H7 (cell line): ENCODE measurements around the gene GPS1. TPM values are rescaled to one million over a fixed set of nuclear protein-coding genes. Genes with fewer than 3 reads are reported as not detected.

ENCODE experiments used
- DNase-seq: peaks from one replicate; pipeline ENCODE4 v3.0.0; 2012
- H3K27me3 ChIP-seq: 2 replicates; pipeline ENCODE4 v1.6.0; 2011; ENCODE audit warnings: mild to moderate bottlenecking, low read length; ENCODE audit not compliant: control insufficient read depth, insufficient read depth
- H3K36me3 ChIP-seq: replicated peaks from 2 replicates; pipeline ENCODE4 v1.5.1; 2011; ENCODE audit warnings: low read length; ENCODE audit not compliant: control insufficient read depth, insufficient read depth
- H3K4me3 ChIP-seq: 2 replicates; pipeline ENCODE4 v1.5.1; 2011; ENCODE audit warnings: low read depth, mild to moderate bottlenecking, control low read depth, low read length, moderate library complexity; ENCODE audit not compliant: insufficient read depth
- total RNA-seq: library from RNA; depleted of rRNA; stranded (reverse); fragments of >200 nt; shearing (Covaris generic); gene quantifications from 2 replicates; pipeline ENCODE4 v1.2.3, GENCODE V29; 2014; rRNA removed

GPS1 gene
- total RNA-seq, 1 experiment from 2014 or later: 248 TPM

GRCh38 chr17:82105417-82105881 lies 53.8 kb downstream of the GPS1 start:
- no peak overlapping the region for H3K4me3 ChIP-seq
- no peaks in the 10 kb centered on the region for H3K27me3 ChIP-seq
- no peak for DNase-seq
- H3K36me3 ChIP-seq: no peaks in the 10 kb centered on the region

DNA sequence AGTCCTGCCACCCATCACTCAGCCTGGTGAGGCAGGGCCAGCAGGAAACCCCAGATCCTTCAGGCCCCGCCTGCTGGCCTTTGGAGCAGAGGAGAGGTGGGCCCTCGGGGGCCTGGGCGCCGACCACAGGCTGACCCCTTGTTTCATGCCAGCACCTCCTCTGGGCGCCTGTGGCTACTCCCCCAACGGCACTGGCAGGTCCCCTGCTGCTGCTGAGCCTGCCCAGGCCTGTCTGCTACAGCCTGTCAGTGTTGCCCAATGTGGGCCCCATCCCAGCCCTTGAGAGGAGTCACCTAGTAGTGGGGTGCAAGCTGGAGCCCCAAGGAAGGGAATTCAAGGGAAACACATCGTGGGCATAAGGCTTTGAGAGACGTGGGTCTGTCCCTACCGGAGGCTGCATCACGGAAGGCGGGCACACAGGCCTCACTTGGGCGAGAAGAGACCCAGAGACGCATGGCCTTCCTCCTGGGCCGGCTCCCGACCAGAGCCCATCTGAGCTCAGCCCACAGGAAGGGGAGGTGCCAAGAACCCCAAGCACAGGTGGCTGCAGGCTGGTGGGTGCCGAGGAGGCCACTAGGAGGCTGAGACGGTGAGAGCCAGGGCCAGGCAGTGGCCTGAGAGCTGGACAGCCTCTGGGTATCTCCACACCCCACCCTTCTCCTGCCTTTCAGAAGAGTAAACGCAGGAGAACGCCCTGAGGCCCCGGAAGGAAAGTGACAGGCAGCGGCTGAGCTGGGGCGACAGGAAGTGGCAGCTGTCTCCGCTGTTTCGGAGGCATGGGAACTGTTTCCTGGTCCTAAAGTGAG lies 54.4 kb downstream of the GPS1 start:
- DNase-seq: peak; percentile 95
- Histone ChIP-seq H3K36me3 (no peaks in the 10 kb centered on the region), H3K27me3 (no peaks in the 10 kb centered on the region), H3K4me3 (no peak overlapping the region)

DNA sequence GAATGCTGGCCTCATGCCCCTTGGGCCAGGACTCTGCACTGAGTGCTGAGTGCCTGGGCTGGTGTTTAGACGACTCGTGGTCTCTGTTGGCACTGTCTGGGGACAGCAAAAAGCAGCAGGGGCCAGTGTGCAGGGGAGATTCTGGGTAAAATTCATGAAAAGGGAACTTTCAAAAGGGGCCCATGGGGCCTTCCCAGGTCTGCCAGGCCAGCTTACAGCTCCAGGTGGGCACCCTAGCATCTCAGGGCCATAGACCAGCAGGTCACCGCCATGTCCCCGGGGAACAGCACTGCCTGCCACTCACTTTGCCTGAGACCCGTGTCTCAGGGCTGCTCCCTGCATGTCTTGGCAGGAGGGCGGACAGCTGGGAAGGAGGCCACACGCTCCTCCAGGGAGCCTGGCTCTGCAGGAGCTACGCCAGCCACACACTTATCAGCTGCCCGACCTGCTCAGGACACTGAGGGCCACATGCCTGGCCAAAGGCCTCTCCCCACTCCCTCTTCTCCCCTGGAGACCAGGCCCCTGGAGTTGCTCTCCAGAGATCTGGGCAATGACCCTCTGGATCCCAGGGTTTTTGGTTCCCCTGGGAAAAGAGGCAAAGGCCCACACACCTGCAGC lies 55.1 kb downstream of the GPS1 start:
- H3K27me3 ChIP-seq: no peaks in the 10 kb centered on the region
- H3K36me3 ChIP-seq: no peaks in the 10 kb centered on the region
- DNase-seq: no peak
- H3K4me3 ChIP-seq: no peak overlapping the region

Other genes starting within 250 kb of the GPS1 start
- 0.07 and 0.11 TPM in 2 replicates for gene GCGR, start 247.7 kb upstream of the GPS1 start, total RNA-seq
- gene MCRIP1, start 218.6 kb upstream of the GPS1 start, total RNA-seq: 180 and 204 TPM in 2 replicates
- gene PPP1R27, start 216.8 kb upstream of the GPS1 start, total RNA-seq: not detected in 2 replicates
- gene P4HB, start 191.4 kb upstream of the GPS1 start, total RNA-seq: 421 and 528 TPM in 2 replicates
- 127 and 158 TPM in 2 replicates for gene ARHGDIA, start 180.6 kb upstream of the GPS1 start, total RNA-seq
- gene ALYREF, start 160.3 kb upstream of the GPS1 start, total RNA-seq: 195 and 271 TPM in 2 replicates
- gene ANAPC11, start 160.2 kb upstream of the GPS1 start, total RNA-seq: 269 and 274 TPM in 2 replicates
- gene NPB, start 149.7 kb upstream of the GPS1 start, total RNA-seq: 0.85 and 0.94 TPM in 2 replicates
- gene PCYT2, start 140.5 kb upstream of the GPS1 start, total RNA-seq: 21.0 and 37.0 TPM in 2 replicates
- 19.0 and 21.4 TPM in 2 replicates for gene SIRT7, start 133.7 kb upstream of the GPS1 start, total RNA-seq
- 27.0 and 31.7 TPM in 2 replicates for gene MAFG, start 124.2 kb upstream of the GPS1 start, total RNA-seq
- 267 and 298 TPM in 2 replicates for gene PYCR1, start 114.6 kb upstream of the GPS1 start, total RNA-seq
- 0.24 and 0.30 TPM in 2 replicates for gene MYADML2, start 104.7 kb upstream of the GPS1 start, total RNA-seq
- gene NOTUM, start 90.7 kb upstream of the GPS1 start, total RNA-seq: 2.0 and 2.3 TPM in 2 replicates
- gene ASPSCR1, start 74.3 kb upstream of the GPS1 start, total RNA-seq: 62.1 and 65.8 TPM in 2 replicates
- gene CENPX, start 29.0 kb upstream of the GPS1 start, total RNA-seq: 171 and 247 TPM in 2 replicates
- gene LRRC45, start 28.6 kb upstream of the GPS1 start, total RNA-seq: 45.2 and 46.5 TPM in 2 replicates
- gene RAC3, start 20.2 kb upstream of the GPS1 start, total RNA-seq: 155 and 175 TPM in 2 replicates
- gene DCXR, start 14.2 kb upstream of the GPS1 start, total RNA-seq: 72.7 and 110 TPM in 2 replicates
- 43.0 and 50.8 TPM in 2 replicates for gene RFNG, start 87 bp upstream of the GPS1 start, total RNA-seq
- 114 and 129 TPM in 2 replicates for gene DUS1L, start 13.9 kb downstream of the GPS1 start, total RNA-seq
- 201 and 257 TPM in 2 replicates for gene FASN, start 46.3 kb downstream of the GPS1 start, total RNA-seq
- 3.7 and 6.0 TPM in 2 replicates for gene CCDC57, start 160.9 kb downstream of the GPS1 start, total RNA-seq
- gene SLC16A3, start 177.1 kb downstream of the GPS1 start, total RNA-seq: 31.2 and 52.0 TPM in 2 replicates
- gene CSNK1D, start 221.8 kb downstream of the GPS1 start, total RNA-seq: 31.7 and 37.3 TPM in 2 replicates